ENCODE results near the gene FKBP11. TPM values are rescaled to one million over a fixed set of nuclear protein-coding genes. Genes with fewer than 3 reads are reported as not detected.
A peak's percentile ranks its signal among the peaks of the same experiment; 100 is the strongest.

Gene FKBP11
- total and polyA plus RNA-seq, 2 of the 13 experiments (the other 11 are each of a cell fraction or from before 2014, with no cell fraction given) = 15.5 to 19.4 TPM

DNA sequence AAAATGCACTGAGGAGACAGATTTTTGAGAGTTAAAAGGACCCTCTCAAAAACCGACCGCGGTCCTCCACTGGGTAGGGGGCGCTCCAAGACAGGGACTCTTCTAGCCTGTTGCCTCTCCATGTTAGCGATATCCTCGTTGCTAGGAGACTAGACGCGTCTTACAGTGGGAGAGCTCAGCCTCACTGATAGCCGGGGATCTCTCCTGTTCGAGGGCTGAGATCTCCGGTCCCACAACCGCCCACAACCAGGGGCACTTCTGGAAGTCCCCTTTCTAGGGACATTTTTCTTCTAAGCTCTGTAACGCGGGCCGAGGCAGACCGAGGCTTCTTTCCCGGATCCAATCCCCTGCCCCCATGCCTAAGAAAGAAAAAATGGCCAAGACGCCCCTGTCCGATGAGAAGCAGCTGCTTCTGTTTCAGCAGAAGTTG, 21.3 kb downstream of the FKBP11 start:
- POLR2A ChIA-PET = interaction anchor here (1.1 to 1.7 kb wide), 2 partner anchors 38 to 52 kb away, joined by 4 to 9 read pairs; partner anchors contain the start of genes DDX23 and RND1
- ATAC-seq (peak; percentile 66), FAIRE-seq (no peak), DNase-seq (ENCODE audit: low spot score) (peak; percentile 76)
- in situ Hi-C loops (cut with HindIII; ENCODE audit: extremely low pct_ligation_motif_present, low pct_unique_long_range_greater_than_20kb) (no loop called here), intact Hi-C loops (cut with micrococcal nuclease; ENCODE audit: unreplicated experiment) (no loop called here)
- BruUV-seq (replicated peaks) = no TSS peak
- no peaks in the 10 kb centered on the region for H3K79me2 ChIP-seq (ENCODE audit: insufficient read depth, low read length)
- H3K4me2 ChIP-seq (ENCODE audit: low read depth, low read length) = peak overlapping the region; percentile 80
- H3K9me3 ChIP-seq (ENCODE audit: low read length) = no peaks in the 10 kb centered on the region
- peak overlapping the region; percentile 20 to 41 (median 34); a peak in 2 of 6 replicates for H3K4me3 ChIP-seq (replicated peaks in 1 of 3; ENCODE audit: insufficient read depth in 1 of 3, low read depth in 2 of 3, low read length in 3 of 3)
- H3K36me3 ChIP-seq (replicated peaks in 1 of 2; ENCODE audit: control insufficient read depth in 1 of 2, insufficient read depth in 2 of 2, low read length in 2 of 2) = no peaks in the 10 kb centered on the region
- CTCF ChIA-PET (ENCODE audit: low intra/inter-chr PET ratio, low total read pairs) = no interaction called here
- H3K27me3 ChIP-seq (ENCODE audit: control insufficient read depth in 1 of 2, insufficient read depth in 2 of 2, low read length in 2 of 2) = no peaks in the 10 kb centered on the region
- H3K27ac ChIP-seq (ENCODE audit: extremely low read length, insufficient read depth, low read length) = no peak overlapping the region
- H4K20me1 ChIP-seq (ENCODE audit: insufficient read depth, low read length) = no peaks in the 10 kb centered on the region
- 36% methylated on average over 17 of the region's 19 CpGs for WGBS (ENCODE audit: low lambda C conversion rate)
- H2AFZ ChIP-seq (ENCODE audit: low read length) = no peak overlapping the region
- peaks cover 87% of the 10 kb centered on the region for H3K4me1 ChIP-seq (ENCODE audit: insufficient read depth, low read length)
- H3K9ac ChIP-seq (ENCODE audit: insufficient read depth, low read depth, low read length) = no peak overlapping the region
- TF ChIP-seq ZNF678 (CRISPR knock-in tag; IDR thresholded peaks at IDR 0.05) (no peak), CREM (IDR thresholded peaks at IDR 0.05) (no peak), CREM (CRISPR knock-in tag; IDR thresholded peaks at IDR 0.05) (no peak), SAP130 (CRISPR knock-in tag; IDR thresholded peaks at IDR 0.05; ENCODE audit: low read depth) (peak; percentile 81), YY1 (IDR thresholded peaks at IDR 0.05; ENCODE audit: insufficient read depth, insufficient replicate concordance, low read depth, low read length) (peak; percentile 21), STAG1 (CRISPR knock-in tag; IDR thresholded peaks at IDR 0.05) (peak; percentile 19; the same call in 1 of the 2 replicates), ZMYM4 (CRISPR knock-in tag; IDR thresholded peaks at IDR 0.05) (peak; percentile 78), RFX1 (IDR thresholded peaks at IDR 0.05) (peak; percentile 73), SP4 (CRISPR knock-in tag; IDR thresholded peaks at IDR 0.05) (no peak), NRL (CRISPR knock-in tag; IDR thresholded peaks at IDR 0.05; ENCODE audit: borderline replicate concordance) (no peak), RBM22 (optimal IDR thresholded peaks at IDR 0.05; ENCODE audit: low read length) (peak; percentile 78), IKZF1 (IDR thresholded peaks at IDR 0.05) (no peak), FOXP1 (IDR thresholded peaks at IDR 0.05) (no peak), FOXP1 (CRISPR knock-in tag; IDR thresholded peaks at IDR 0.05) (0 out of 2 replicates have a peak, but pooled peaks have one; percentile 0), RNF2 (conservative IDR thresholded peaks at IDR 0.05; ENCODE audit: low read depth) (no peak), ARHGAP35 (CRISPR knock-in tag; IDR thresholded peaks at IDR 0.05; ENCODE audit: borderline replicate concordance) (no peak), THAP11 (CRISPR knock-in tag; IDR thresholded peaks at IDR 0.05) (peak; percentile 37; the same call in 1 of the 2 replicates), HNRNPK (IDR thresholded peaks at IDR 0.05; ENCODE audit: low read depth, low read length, poor library complexity, severe bottlenecking) (no peak), GATAD1 (CRISPR knock-in tag; IDR thresholded peaks at IDR 0.05) (peak; percentile 42; the same call in 1 of the 2 replicates), NBN (conservative IDR thresholded peaks at IDR 0.05) (no peak)
- TF ChIP-seq, protein P1, sequence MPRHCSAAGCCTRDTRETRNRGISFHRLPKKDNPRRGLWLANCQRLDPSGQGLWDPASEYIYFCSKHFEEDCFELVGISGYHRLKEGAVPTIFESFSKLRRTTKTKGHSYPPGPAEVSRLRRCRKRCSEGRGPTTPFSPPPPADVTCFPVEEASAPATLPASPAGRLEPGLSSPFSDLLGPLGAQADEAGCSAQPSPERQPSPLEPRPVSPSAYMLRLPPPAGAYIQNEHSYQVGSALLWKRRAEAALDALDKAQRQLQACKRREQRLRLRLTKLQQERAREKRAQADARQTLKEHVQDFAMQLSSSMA (CRISPR knock-in tag; IDR thresholded peaks at IDR 0.05) = no peak
- TF ChIP-seq, protein P2, sequence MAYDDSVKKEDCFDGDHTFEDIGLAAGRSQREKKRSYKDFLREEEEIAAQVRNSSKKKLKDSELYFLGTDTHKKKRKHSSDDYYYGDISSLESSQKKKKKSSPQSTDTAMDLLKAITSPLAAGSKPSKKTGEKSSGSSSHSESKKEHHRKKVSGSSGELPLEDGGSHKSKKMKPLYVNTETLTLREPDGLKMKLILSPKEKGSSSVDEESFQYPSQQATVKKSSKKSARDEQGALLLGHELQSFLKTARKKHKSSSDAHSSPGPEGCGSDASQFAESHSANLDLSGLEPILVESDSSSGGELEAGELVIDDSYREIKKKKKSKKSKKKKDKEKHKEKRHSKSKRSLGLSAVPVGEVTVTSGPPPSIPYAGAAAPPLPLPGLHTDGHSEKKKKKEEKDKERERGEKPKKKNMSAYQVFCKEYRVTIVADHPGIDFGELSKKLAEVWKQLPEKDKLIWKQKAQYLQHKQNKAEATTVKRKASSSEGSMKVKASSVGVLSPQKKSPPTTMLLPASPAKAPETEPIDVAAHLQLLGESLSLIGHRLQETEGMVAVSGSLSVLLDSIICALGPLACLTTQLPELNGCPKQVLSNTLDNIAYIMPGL (CRISPR knock-in tag; IDR thresholded peaks at IDR 0.05; ENCODE audit: borderline replicate concordance in 1 of 2, low read depth in 1 of 2) = 0 out of 4 replicates have a peak, but pooled peaks of 1 of the 2 experiments have one; percentile 40
- TF ChIP-seq, protein P3, sequence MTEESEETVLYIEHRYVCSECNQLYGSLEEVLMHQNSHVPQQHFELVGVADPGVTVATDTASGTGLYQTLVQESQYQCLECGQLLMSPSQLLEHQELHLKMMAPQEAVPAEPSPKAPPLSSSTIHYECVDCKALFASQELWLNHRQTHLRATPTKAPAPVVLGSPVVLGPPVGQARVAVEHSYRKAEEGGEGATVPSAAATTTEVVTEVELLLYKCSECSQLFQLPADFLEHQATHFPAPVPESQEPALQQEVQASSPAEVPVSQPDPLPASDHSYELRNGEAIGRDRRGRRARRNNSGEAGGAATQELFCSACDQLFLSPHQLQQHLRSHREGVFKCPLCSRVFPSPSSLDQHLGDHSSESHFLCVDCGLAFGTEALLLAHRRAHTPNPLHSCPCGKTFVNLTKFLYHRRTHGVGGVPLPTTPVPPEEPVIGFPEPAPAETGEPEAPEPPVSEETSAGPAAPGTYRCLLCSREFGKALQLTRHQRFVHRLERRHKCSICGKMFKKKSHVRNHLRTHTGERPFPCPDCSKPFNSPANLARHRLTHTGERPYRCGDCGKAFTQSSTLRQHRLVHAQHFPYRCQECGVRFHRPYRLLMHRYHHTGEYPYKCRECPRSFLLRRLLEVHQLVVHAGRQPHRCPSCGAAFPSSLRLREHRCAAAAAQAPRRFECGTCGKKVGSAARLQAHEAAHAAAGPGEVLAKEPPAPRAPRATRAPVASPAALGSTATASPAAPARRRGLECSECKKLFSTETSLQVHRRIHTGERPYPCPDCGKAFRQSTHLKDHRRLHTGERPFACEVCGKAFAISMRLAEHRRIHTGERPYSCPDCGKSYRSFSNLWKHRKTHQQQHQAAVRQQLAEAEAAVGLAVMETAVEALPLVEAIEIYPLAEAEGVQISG (CRISPR knock-in tag; IDR thresholded peaks at IDR 0.05) = peak; percentile 99
